Uterus (tissue), 4 donors: Measurements from ENCODE around the gene HGS. TPM values are rescaled to one million over a fixed set of nuclear protein-coding genes. Genes with fewer than 3 reads are reported as not detected.
A peak's percentile ranks its signal among the peaks of the same experiment; 100 is the strongest.

ENCODE experiments used
- DNase-seq, 2 donors: peaks; one replicate each; pipeline ENCODE4 v3.0.0-alpha.2; 2019 to 2020
- H3K27ac ChIP-seq, 2 donors: fragments of 200-600 bp; sonication (generic); 1 replicate in 1 of 2; 2 replicates in 1 of 2; pipeline ENCODE4 v1.5.1; 2016 to 2018
- H3K27me3 ChIP-seq, 2 donors: fragments of 200-600 bp; sonication (generic); one replicate each; pipeline ENCODE4 v1.5.1; 2018 to 2019; ENCODE audit warnings: control low read depth in 1 of 2
- H3K36me3 ChIP-seq, 2 donors: fragments of 200-600 bp; sonication (generic); one replicate each; pipeline ENCODE4 v1.5.1; 2019; ENCODE audit warnings: control low read depth in 1 of 2
- H3K4me1 ChIP-seq, 2 donors: fragments of 200-600 bp; sonication (generic); one replicate each; pipeline ENCODE4 v1.5.1; 2018 to 2019; ENCODE audit warnings: control low read depth in 1 of 2
- H3K4me3 ChIP-seq, 2 donors: fragments of 200-600 bp; sonication (generic); 1 replicate in 1 of 2; 2 replicates in 1 of 2; pipeline ENCODE4 v1.5.1; 2018 to 2019; ENCODE audit warnings: mild to moderate bottlenecking in 1 of 2
- H3K9me3 ChIP-seq, 2 donors: fragments of 200-600 bp; sonication (generic); one replicate each; pipeline ENCODE4 v1.5.1; 2019; ENCODE audit warnings: control low read depth in 1 of 2
- CTCF ChIP-seq, 4 experiments: fragments of 200-600 bp in 2 of 4; fragments of 450-650 bp in 2 of 4; sonication (generic) in 2 of 4; IDR thresholded peaks; one replicate each; pipeline ENCODE4 v1.5.1; 2016 to 2019; ENCODE audit warnings: antibody characterized with exemption in 4 of 4, mild to moderate bottlenecking in 2 of 4, moderate library complexity in 1 of 4
- POLR2A ChIP-seq, 2 donors: fragments of 450-650 bp; IDR thresholded peaks; one replicate each; pipeline ENCODE4 v1.6.1; 2016; ENCODE audit warnings: antibody characterized with exemption in 2 of 2, mild to moderate bottlenecking in 1 of 2, moderate library complexity in 1 of 2
- intact Hi-C: fragments of 100-400 bp; cut with DNase I; formaldehyde crosslinking; loops from one replicate; pipeline ENCODE4 v1.15.1; 2023; ENCODE audit warnings: low total_unique reads
- total RNA-seq, 4 donors: library from RNA; depleted of rRNA in 3 of 4; stranded (reverse); fragments of >200 nt in 3 of 4; gene quantifications; one replicate each; pipeline versions ENCODE4 v1.1.0 to v1.2.4, GENCODE V29; 2014 to 2023
- donor health status: DM: yes; HTN: yes; CAD: no.

Gene HGS
- total RNA-seq, 4 donors from 2014 or later = 21.0 to 121 (median 72.5) TPM

- TF ChIP-seq CTCF (IDR thresholded peaks at IDR 0.05) = no peak
- TF ChIP-seq POLR2A (IDR thresholded peaks at IDR 0.05) = no peak
- Histone ChIP-seq H3K27me3 (no peaks in the 10 kb centered on the region), H3K4me1 (peaks cover 0 to 22% of the 10 kb centered on the region in 2 donors), H3K9me3 (no peaks in the 10 kb centered on the region), H3K36me3 (no peaks in the 10 kb centered on the region), H3K4me3 (no peak overlapping the region), H3K27ac (no peak overlapping the region)
- intact Hi-C loops = no loop called here
- DNase-seq = no peak
Observed at GRCh38 chr17:81708739-81709185, 25.0 kb downstream of the HGS start.

- intact Hi-C loops = no loop called here
- no peaks in the 10 kb centered on the region for H3K36me3 ChIP-seq
- DNase-seq = no peak
- H3K9me3 ChIP-seq = no peaks in the 10 kb centered on the region
- H3K27me3 ChIP-seq = no peaks in the 10 kb centered on the region
- no peak overlapping the region for H3K27ac ChIP-seq
- TF ChIP-seq POLR2A (IDR thresholded peaks at IDR 0.05) (no peak), CTCF (IDR thresholded peaks at IDR 0.05) (no peak)
- no peak overlapping the region for H3K4me3 ChIP-seq
- H3K4me1 ChIP-seq = peaks cover 0 to 14% of the 10 kb centered on the region in 2 donors
Observed at GRCh38 chr17:81710514-81711308, 26.9 kb downstream of the HGS start.

- DNase-seq = peak; percentile 51 to 67
- peak; percentile 4 to 40 for TF ChIP-seq POLR2A (IDR thresholded peaks at IDR 0.05)
- TF ChIP-seq CTCF (IDR thresholded peaks at IDR 0.05) = peak in 3 of 4 experiments; percentile 16 to 58 (median 33)
- Histone ChIP-seq H3K9me3 (no peaks in the 10 kb centered on the region), H3K4me1 (peaks cover 0 to 14% of the 10 kb centered on the region in 2 donors), H3K27me3 (no peaks in the 10 kb centered on the region), H3K27ac (no peak within 1 kb of the TSS), H3K36me3 (no peaks in the 10 kb centered on the region), H3K4me3 (peak within 1 kb of the TSS; percentile 31 to 67)
- intact Hi-C loops = no loop called here
Observed at GRCh38 chr17:81711814-81712467, 28.1 kb downstream of the HGS start, which contains the start of gene SLC25A10. SLC25A10 (plus strand) TSS chr17:81712284; CDS start chr17:81712427, 143 bp downstream.

- H3K27ac ChIP-seq = no peak overlapping the region
- no peaks in the 10 kb centered on the region for H3K36me3 ChIP-seq
- intact Hi-C loops = no loop called here
- no peaks in the 10 kb centered on the region for H3K27me3 ChIP-seq
- TF ChIP-seq POLR2A (IDR thresholded peaks at IDR 0.05) (no peak), CTCF (IDR thresholded peaks at IDR 0.05) (no peak)
- H3K9me3 ChIP-seq = no peaks in the 10 kb centered on the region
- H3K4me3 ChIP-seq = peak overlapping the region; percentile 31 to 67
- peak in 1 of 2 donors; percentile 17 for DNase-seq
- H3K4me1 ChIP-seq = peaks cover 0 to 14% of the 10 kb centered on the region in 2 donors
Observed at GRCh38 chr17:81712468-81713003, 28.7 kb downstream of the HGS start.
